ENCODE data around the gene NDUFC2.

DNA sequence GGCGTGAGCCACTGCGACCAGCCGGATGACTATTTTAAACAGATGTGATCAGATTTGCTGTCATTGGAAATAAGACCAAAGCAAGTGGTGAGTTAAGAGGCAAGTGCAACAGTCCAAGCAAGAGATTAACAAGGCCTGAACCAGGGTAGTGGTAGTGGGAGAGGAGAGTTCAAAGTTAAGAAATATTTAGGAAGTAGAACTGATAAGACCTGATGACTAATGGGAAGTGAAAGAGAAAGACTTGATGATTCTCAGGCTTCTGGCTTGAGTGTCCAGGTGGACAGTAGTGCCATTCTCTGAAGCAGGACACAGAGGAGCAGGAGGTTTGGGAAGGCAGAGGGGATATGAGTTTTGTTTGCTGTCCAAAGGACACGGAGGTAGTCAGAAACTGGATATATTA, 7.2 kb downstream of the NDUFC2 start:
- no peak for TF ChIP-seq ZFP30 (CRISPR knock-in tag; IDR thresholded peaks at IDR 0.05)
- no peak for TF ChIP-seq TCF4 (CRISPR knock-in tag; IDR thresholded peaks at IDR 0.05; ENCODE audit: borderline replicate concordance)
- TF ChIP-seq OSR1 (CRISPR knock-in tag; IDR thresholded peaks at IDR 0.05) = no peak
- TF ChIP-seq ZFP3 (CRISPR knock-in tag; IDR thresholded peaks at IDR 0.05) = no peak
- TF ChIP-seq CSDC2 (CRISPR knock-in tag; IDR thresholded peaks at IDR 0.05) = no peak
- TF ChIP-seq, protein P1, sequence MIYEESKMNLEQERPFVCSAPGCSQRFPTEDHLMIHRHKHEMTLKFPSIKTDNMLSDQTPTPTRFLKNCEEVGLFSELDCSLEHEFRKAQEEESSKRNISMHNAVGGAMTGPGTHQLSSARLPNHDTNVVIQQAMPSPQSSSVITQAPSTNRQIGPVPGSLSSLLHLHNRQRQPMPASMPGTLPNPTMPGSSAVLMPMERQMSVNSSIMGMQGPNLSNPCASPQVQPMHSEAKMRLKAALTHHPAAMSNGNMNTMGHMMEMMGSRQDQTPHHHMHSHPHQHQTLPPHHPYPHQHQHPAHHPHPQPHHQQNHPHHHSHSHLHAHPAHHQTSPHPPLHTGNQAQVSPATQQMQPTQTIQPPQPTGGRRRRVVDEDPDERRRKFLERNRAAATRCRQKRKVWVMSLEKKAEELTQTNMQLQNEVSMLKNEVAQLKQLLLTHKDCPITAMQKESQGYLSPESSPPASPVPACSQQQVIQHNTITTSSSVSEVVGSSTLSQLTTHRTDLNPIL (CRISPR knock-in tag; IDR thresholded peaks at IDR 0.05; ENCODE audit: low read depth) = no peak
